ENCODE data around the gene RNU1-4.
"Not testable (repeated sequence)": the region's sequence is repeated elsewhere in the genome, so short reads cannot be mapped to it uniquely, and the experiment has no call there.

RNU1-4 gene

DNA sequence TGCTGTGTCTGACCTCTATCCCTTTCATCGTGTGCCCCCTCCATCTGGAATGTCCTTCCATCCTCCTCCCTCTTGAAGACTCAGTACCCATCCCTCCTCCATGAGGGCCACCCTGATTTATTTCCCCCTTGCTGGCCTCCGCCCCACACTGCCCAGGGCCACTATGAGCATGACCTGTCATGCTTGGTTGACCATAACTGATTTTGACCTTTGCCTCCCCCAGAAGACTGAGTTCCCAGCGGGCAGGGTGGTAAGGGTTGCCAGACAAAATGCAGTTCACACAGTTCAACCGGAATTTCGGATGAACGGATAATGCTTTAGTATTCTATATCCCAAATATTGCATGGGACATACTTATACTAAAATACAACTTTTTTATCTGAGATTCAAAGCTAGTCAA lies 31.6 kb upstream of the RNU1-4 start:
- not testable (repeated sequence) for DNase-seq (ENCODE audit: low read depth)

DNA sequence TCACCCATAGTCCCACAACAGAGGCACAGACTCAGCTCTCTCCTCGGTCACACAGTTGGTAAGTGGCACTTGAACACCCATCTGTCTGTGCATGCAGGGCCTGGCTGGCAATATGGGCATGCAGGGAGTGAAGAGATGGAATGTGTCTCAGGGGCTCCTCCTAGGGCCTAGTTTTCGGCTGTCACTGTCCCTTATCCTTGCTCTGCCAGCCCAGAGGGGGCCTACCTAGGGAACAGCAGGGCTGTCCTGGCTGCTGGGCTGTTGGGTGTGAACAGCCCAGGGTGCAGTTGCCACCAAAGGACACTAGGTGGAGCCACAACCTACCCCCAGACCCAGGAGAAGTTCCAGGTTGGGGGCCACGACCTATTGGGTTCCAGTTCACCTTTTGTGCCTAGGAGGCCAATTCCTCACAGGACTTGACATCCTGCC lies 30.6 kb upstream of the RNU1-4 start:
- not testable (repeated sequence) for DNase-seq (ENCODE audit: low read depth)

- DNase-seq (ENCODE audit: low read depth) = not testable (repeated sequence)
These were observed 29.7 kb upstream of the RNU1-4 start for GRCh38 chr1:16710618-16711017.

DNA sequence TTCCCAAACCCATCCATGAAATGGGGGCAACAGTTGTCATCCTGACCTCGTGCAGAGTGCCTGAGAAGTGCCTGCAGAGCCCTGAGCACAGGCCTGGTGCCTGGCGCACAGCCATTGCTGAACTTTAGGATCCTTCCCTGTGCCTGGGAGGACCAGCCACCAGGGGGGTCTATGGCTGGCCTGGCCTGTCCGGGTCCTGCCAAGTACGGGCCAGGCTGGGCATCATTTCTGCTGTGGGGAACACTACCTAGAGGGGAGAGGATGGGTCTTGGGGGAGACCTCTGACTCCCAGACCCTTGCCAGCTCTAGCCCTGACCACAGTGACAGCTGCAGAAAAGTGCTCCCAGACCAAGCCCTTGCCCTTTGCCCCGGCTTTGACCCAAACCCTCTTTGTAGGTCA lies 28.2 kb upstream of the RNU1-4 start:
- not testable (repeated sequence) for DNase-seq (ENCODE audit: low read depth)

DNA sequence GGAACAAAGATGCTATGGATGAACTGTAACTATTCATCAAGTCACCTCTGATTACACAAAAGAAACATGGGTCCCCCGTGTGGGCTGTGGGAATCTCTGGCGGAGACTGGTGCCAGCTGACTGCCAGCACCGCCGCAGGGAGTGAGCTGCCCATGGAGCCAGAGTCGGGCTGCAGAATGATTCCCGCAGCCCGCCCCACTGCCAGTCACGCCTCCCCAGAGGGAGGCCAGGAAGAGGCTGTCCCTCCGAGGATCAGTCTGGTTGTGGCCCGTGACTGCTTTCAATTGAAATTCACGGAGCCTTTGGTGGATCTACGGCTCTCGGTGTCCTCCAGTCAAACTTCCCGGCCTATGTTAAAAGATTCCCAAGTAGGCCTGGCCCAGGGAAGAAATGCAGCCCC lies 27.7 kb upstream of the RNU1-4 start:
- DNase-seq (ENCODE audit: low read depth) = not testable (repeated sequence)

GRCh38 chr1:16712984-16713383 lies 27.3 kb upstream of the RNU1-4 start:
- DNase-seq (ENCODE audit: low read depth) = not testable (repeated sequence)

DNA sequence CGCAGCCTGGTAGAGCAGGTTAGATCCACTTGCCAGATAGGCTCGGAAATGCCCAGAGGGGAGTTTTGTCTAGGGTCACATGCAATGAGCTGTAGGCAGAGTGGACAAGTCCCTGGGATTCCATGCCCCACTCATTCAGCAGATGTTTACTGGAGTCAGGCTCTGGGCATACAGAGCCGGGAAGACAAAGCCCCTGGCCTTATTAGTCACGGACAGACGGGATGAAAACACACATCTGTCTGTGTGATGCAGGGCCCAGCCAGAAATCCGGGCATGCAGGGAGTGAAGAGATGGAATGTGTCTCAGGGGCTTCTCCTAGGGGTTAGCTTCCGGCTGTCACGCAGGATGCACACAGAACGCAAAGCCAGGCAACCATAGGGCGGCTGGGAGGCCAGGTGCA lies 26.8 kb upstream of the RNU1-4 start:
- DNase-seq (ENCODE audit: low read depth) = not testable (repeated sequence)

GRCh38 chr1:16716691-16717335 lies 23.5 kb upstream of the RNU1-4 start:
- no peak for DNase-seq (ENCODE audit: low read depth)

GRCh38 chr1:16717336-16718098 lies 22.8 kb upstream of the RNU1-4 start:
- DNase-seq (ENCODE audit: low read depth) = no peak

GRCh38 chr1:16718099-16718907 lies 22.0 kb upstream of the RNU1-4 start:
- DNase-seq (ENCODE audit: low read depth) = not testable (repeated sequence)

GRCh38 chr1:16718908-16719533 lies 21.3 kb upstream of the RNU1-4 start:
- no peak for DNase-seq (ENCODE audit: low read depth)

- DNase-seq (ENCODE audit: low read depth) = no peak
These were observed 20.6 kb upstream of the RNU1-4 start for GRCh38 chr1:16719571-16720350.

DNA sequence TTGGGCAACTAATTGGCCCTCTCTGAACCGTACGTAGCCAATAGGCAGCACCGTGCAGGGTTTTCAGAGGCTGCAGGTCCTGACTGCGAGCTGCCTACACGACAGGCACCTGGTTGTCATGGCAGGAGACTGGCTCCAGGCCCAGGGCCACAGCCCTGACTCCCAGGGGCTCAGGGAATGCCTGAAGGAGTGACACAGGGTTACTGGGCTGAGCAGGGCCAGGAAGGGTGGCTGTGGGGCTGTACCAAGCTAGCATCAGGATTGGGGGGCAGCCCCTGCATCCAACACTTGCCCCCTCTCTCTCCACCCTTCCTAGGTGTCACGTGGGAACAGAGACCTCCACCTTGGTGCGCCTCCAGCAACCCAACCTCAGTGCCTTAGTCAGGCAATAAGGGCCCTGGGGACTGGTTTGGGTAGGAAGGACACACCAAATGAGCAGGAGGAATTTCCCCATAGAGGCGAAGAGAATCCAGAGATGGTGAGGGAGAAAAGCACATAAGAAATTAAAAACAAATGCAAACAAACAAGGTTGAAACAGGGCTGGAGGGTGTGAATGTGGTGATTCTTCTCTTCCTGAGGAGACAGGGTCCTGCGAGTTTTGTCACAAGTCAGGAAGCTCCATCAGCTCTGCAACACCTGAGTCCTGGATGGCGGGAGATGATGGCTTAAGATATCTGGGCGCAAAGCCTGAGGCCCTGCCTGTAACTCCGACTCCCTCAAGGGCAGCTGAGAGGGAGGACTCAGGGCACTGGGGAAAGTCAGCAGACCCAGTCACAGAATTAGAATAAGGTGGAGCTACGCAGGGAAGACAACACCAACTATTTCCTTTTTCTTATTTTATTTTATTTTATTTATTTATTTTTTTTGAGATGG lies 19.7 kb upstream of the RNU1-4 start:
- DNase-seq (ENCODE audit: low read depth) = no peak

GRCh38 chr1:16721871-16722641 lies 18.3 kb upstream of the RNU1-4 start:
- DNase-seq (ENCODE audit: low read depth) = peak; percentile 1

DNA sequence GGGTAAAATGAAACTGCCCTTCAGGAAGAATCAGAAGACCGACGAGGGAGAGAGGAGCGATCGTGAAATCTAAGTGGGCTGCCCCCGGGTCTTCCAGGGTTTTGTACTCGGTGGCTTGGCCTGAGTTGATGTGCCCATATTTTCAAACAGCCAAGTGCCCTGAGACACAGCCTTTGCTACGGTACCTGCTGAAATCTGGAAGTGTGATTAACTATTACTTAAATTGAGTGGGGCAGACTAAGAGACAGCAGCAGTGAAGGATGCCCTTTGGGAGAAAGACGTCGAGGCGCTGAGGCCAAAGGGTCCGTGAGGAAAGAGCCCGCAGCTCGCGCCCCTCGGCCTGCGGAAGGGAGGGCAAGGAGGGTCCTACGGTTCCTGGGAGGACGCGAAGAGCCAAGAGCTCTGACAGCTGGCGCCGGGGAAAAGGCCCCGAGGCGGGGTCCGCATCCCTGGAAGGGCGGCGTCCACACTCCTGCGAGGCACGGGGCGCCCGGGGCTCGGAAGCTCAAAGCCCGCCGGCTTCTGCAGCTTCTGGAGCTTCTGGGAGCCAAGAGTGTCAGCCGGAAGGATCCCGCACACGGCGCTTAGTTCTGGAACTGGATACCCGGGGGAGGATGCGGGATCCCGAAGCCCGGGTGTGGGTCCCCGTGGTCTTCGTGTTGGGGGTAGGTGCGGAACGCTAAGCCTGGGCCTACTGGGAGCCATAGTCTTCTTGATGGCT lies 15.4 kb upstream of the RNU1-4 start:
- DNase-seq (ENCODE audit: low read depth) = no peak

- not testable (repeated sequence) for DNase-seq (ENCODE audit: low read depth)
These were observed 14.7 kb upstream of the RNU1-4 start for GRCh38 chr1:16725439-16726245.

DNA sequence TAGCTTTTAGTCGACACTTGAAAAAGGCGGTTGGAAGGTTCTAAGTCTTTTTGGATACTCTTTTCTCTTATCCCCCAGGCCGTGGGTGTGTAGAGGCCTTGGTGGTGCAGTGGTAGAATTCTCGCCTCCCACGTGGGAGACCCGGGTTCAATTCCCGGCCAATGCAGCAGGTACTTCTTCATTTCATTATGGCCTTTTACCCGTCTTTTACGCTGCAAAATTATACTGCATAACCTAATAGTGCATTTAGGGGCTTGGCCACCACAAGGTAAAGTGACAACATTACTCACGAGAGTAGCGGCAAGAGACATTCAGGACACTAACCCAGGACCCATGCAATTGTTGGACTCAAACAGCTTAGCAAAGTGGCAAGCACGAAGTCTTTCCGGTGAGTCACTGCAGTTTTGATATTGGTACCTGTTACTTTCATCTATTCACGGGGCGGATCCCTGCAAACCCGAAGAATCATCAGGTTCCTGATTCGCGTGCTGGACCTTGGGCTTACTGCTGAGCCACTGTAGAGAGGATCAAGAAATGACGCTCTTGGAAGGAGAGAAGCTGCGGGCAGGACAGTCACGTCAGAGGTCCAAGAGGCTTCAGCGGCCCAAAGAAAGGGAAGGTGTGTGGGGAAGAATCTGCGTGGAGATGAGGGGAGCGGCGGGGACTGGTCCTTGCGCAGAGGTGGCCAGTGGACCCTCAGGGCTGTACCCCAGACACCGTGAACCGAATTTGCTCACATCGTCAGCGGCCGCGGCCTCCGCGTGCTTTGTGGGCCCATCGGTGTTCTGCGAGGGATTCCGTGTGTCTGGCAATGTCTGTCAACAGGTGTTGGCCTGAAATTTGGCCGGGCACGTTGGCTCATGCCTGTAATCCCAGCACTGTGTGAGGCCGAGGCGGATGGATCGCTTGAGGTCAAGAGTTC lies 12.9 kb upstream of the RNU1-4 start:
- peak; percentile 54 for DNase-seq (ENCODE audit: low read depth)
